GM19328 (cell line): ENCODE results near the gene FRYL.
"Not testable (repeated sequence)": the region's sequence is repeated elsewhere in the genome, so short reads cannot be mapped to it uniquely, and the experiment has no call there.

Source experiments
- ATAC-seq: cut with Tn5 transposase; IDR thresholded peaks from one replicate; pipeline ENCODE4 v1.9.1; 2021; ENCODE audit warnings: mild to moderate bottlenecking, moderate library complexity; ENCODE audit not compliant: unreplicated experiment

FRYL gene

GRCh38 chr4:48748949-48749596, 31.0 kb downstream of the FRYL start:
- ATAC-seq, result no peak

GRCh38 chr4:48746608-48747362, 33.3 kb downstream of the FRYL start:
- ATAC-seq, result no peak

DNA sequence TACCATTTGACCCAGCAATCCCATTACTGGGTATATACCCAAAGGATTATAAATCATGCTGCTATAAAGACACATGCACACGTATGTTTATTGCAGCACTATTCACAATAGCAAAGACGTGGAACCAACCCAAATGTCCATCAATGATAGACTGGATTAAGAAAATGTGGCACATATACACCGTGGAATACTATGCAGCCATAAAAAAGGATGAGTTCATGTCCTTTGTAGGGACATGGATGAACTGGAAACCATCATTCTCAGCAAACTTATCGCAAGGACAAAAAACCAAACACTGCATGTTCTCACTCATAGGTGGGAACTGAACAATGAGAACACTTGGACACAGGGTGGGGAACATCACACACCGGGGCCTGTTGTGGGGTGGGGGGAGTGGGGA, 34.9 kb downstream of the FRYL start:
- ATAC-seq, result not testable (repeated sequence)

- no peak for ATAC-seq
These were observed 37.7 kb downstream of the FRYL start for GRCh38 chr4:48742412-48742811.

DNA sequence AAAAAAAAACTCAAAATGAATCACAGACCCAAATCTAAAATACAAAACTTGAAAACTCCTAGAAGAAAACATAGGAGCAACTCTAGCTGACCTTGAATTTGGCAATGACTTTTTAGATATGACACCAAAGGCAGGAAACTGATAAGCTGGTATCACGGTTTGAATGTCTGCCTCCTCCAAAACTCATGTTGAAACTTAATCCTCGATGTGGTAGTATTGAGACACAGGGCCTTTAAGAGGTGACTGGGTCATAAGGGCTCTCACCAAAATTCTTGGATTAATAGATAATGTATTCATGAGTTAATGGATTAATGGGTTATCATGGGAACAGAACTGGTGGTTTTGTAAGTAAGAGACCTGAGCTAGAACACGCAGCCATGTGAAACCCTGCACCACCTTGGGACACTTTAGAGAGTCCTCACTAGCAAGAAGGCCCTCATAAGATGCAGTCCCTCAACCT, 40.5 kb downstream of the FRYL start:
- ATAC-seq, result no peak

GRCh38 chr4:48738856-48739255, 41.2 kb downstream of the FRYL start:
- no peak for ATAC-seq

GRCh38 chr4:48728906-48729496, 51.1 kb downstream of the FRYL start:
- ATAC-seq, result not testable (repeated sequence)

DNA sequence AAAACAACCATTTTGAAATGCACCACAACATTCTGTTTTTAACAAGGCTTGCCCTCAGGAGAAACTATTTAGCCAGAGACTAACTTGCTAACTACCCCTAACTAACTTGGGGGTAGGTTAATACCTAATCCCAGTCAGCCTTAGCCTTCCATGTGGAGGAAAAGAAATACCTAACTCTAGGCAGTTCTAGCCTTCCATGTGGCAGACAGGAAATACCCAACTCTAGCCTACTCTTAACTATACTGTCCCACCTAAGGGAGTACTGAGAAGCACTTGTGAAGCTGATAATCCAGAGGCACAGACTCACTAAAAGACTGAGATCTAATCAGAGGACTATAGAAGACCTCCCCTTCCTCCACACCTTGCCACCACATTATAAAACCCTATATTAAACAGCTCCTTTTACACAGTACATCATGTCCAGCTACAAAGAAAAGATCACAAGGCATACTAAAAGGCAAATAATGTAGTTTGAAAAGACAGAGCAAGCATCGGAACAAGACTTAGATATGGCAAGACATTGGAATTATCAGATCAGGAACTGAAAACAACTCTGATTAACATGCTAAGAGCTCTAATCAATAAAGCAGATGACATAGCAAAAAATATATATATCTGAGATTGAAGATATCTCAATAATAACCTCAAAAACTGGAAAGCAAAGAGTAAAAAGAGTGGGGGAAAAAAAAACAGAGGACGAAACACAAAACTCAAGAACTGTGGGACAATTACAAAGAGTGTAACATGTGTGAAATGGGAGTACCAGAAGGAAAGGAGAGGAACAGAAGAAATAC, 52.2 kb downstream of the FRYL start:
- no peak for ATAC-seq

DNA sequence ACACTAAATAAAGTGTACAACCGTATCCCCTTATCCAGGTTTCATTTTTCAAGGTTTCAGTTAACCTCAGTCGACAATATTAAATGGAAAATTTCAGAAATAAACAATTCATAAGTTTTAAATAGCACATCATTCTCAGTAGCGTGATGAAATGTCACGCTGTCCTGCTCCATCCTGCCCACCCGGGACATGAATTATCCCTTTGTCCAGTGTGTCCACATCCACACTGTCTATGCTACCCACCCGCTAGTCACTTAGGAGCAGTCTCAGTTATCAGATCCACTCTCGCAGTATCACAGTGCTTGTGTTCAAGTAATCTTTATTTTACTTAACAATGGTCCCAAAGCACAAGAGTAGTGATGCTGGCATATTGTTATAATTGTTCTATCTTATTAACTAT, 54.7 kb downstream of the FRYL start:
- ATAC-seq, result no peak

DNA sequence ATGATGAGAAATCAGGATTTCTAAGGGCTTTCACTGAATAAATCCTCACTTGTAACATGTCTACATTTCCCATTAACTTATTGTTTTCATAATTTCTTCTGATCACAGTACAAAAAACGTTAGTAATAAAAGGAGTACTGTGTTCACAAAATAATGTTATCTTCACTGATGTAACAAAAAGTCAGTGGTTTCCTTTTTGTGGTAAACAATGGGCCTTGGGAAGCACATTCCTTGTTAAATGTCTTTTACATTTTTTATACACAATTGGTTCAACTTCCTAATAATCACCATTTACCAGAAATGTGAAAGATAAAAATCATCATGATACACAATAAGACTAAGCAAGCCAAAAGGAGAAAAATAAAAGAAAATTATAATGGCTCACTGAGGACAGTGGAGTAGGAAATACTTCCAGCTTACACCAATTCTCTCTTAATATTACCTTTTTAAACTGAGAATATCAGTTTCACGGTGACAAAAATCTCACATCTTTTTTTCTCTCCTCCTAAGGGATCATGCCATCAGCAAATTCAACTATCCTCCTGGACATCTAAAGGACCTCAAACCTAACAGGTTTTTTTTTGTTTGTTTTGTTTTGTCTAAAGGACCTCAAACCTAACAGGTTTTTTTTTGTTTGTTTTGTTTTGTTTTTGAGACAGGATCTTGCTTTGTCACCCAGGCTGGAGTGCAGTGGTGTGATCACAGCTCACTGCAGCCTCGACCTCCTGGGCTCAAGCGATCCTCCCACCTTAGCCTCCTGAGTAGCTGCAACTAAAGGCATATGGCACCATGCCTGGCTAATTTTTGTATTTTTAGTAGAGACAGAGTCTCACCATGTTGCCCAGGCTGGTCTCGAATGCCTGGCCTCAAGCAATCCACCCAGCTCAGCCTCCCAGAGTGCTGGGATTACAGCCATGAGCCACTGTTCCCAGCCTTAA, 57.3 kb downstream of the FRYL start:
- ATAC-seq, result no peak

- no peak for ATAC-seq
These were observed 59.6 kb downstream of the FRYL start for GRCh38 chr4:48720459-48720858.

- no peak for ATAC-seq
These were observed 61.1 kb downstream of the FRYL start for GRCh38 chr4:48718818-48719465.

DNA sequence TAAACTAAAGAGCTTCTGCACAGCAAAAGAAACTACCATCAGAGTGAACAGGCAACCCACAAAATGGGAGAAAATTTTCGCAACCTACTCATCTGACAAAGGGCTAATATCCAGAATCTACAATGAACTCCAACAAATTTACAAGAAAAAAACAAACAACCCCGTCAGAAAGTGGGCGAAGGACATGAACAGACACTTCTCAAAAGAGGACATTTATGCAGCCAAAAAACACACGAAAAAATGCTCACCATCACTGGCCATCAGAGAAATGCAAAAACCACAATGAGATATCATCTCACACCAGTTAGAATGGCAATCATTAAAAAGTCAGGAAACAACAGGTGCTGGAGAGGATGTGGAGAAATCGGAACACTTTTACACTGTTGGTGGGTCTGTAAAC, 63.8 kb downstream of the FRYL start:
- ATAC-seq, result not testable (repeated sequence)

GRCh38 chr4:48710446-48711209, 69.5 kb downstream of the FRYL start:
- ATAC-seq, result no peak

DNA sequence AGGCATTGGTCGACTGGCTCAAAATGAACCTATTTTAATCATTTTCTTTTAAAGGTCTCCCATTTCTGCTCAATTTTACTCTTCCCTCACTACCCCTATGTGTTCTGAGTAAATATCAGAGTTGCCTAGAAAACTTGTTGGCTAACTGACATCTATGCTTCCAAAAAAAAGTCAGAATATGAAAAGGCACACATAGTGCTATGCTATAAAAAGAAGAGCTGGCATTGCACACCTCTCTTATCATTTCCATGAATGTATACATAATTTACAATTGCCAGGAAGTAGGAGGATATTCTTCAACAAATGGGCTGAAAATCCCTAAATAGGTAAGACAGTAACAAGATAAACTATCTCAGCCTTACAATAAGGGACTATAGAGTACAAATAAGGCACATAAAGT, 70.2 kb downstream of the FRYL start:
- no peak for ATAC-seq

DNA sequence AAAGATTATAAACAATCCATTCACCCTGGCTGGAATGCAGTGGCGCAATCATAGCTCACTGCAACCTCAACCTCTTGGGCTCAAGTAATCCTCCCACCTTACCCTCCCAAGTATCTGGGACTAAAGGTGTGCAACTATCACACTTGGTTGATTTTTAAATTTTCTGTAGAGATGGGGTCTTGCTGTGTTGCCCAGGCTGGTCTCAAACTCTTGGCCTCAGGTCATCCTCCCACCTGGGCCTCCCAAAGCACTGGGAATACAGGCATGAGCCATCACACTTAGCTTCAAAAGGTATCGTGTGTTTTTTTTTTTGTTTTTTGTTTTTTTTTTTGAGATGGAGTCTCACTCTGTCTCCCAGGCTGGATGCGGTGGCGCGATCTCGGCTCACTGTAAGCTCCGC, 71.5 kb downstream of the FRYL start:
- no peak for ATAC-seq

DNA sequence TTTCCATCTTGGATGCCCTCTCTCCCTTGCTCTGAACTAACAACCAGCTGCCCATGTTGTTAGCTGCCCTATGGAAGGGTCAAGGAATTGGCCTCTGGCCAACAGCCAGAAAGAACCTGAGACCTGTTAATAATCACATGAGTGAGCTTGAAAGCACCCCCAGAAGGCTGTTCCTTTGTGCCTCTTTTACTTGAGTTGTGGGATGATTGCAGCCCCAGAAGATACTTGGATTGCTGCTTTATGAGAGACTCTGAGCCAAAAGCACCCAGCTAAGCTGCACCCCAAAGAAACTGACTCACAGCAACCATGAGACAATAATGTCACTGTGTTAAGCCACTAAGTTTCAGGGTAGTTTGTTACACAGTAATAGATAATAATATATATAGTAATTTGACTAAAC, 73.3 kb downstream of the FRYL start:
- no peak for ATAC-seq

DNA sequence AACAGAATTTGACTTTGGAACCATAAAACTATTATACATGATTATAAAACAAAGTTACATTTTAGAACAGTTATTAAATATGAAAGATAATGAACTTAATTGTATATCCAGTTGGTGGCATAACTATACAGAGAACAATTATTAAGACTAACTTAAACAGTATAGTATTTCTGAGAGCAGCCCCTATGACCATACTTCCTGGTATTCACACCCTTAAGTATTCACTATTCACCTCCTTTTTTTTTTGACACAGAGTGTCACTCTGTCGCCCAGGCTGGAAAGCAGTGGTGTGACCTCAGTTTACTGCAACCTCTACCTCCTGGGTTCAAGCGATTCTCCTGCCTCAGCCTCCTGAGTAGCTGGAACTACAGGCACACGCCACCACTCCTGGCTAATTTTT, 74.5 kb downstream of the FRYL start:
- no peak for ATAC-seq
